HG03469 (cell line): ENCODE results near the gene FRMD4A.

Experiments
- ATAC-seq: cut with Tn5 transposase; IDR thresholded peaks from one replicate; pipeline ENCODE4 v1.9.1; 2021; ENCODE audit warnings: mild to moderate bottlenecking, moderate library complexity, moderate number of reproducible peaks; ENCODE audit not compliant: unreplicated experiment

Gene FRMD4A

DNA sequence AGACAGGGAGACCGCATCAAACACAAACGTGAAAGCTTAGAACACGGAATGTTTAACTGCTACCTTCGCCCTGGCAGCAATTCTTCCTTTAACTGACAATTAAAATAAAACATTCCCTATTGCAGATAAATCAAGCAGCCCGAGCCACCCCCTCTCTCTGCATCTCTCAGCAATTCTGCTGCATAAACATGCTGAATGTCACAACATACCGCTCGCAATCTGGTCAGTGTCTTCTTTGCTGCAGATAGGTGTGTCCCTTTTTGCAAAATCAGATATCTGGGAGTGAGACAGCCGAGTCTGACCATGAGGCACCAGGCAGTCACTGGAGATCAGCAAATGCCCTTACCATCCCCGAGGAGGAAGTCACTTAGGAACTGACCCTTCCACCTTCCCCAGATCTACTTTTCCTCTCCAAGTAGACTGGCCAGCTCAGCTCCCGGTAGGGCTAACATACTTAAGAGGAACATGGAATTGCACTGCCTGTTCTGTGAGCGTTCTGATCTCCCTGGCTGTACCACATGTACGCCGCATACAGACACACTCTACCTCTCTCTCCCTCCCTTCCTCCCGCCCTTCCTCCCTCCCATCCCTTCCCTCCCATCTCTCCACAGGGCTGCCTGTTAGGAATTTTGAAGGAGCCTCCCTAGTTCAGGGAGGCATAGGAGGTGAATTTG is at the start of gene FRMD4A:
Gene FRMD4A (minus strand): TSS at position 537 of the 674 bp plus-strand sequence.
- ATAC-seq, result no peak

DNA sequence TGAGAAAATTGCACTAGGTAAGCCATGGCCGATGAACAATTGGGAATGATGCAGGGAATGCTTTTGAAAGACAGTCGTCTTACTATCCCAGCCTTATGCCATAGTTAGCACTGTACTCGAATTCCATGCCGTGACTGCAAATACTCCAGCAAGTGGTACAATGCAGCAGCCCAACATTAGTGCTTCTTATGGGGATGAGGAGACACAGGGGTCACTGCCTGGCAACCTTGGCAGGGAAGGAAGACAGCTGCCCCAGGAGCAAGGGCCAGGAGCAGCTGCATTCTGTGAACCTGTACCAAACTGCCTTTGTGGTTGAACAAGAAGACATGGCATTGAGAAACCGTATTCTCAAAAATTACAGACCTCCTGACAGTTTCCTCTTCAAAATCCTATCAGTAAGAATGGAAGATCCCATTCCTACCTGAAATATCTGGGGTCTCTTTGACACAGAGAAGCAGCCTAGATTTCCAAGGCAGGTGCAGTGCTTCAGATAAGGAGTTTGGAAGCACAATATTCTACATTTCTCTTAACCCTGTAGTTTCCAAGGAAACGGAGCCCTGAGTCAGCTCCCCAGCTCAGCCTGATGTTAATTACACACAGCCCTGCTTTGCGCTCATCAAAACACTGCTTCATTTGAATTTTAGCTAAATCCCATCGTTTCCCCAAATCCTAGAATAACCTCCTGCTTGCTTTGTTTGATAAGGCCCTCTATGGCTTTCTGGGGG is 49.0 kb upstream of the FRMD4A start:
- ATAC-seq, result no peak

DNA sequence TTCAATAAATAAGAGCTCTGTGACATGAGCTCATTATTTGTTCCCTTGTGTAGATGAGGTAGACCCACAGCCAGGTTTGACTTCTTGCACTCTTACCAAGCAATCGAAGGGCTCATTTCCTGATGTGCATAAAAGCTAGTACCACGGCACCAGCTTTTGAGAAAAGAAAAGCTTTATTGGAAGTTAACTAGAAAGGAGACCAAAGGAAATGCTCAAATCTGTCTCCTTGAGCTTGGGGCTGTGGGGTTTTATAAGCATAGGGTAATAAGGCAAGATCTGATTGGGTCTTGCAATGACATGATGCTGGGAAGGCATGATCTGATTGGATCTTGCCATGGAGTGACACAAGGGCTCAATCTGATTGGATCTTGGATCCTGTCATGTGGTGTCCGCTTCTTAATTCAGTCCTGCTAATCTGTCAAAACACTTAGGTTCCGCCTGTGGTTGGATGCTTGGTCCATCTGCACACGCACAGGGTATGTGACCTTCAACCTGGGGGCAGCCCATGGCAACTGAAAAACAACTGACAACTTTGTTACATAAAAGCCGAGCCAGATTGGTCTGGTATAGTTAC is 47.8 kb upstream of the FRMD4A start:
- ATAC-seq, result no peak

DNA sequence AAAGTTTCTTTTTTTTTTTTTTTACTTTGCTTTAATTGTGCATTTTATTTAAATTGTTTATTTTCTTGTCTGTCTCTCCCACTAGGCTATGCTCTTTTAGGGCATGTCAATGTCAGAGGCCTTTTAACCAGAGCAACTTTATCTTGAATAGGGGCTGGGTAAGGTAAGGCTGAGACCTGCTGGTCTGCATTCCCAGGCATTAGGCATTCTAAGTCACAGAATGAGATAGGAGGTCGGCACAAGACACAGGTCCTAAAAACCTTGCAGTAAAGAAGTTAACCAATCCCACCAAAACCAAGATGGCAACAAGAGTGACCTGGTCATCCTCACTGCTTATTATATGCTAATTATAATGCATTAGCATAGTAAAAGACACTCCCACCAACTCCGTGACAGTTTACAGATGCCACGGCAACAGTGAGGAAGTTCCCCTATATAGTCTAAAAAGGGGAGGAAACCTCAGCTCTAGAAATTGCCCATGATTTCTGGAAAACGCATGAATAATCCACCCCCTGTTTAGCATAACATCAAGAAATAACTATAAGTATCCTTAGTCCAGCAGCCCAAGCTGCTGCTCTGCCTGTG is 47.0 kb upstream of the FRMD4A start:
- no peak for ATAC-seq

DNA sequence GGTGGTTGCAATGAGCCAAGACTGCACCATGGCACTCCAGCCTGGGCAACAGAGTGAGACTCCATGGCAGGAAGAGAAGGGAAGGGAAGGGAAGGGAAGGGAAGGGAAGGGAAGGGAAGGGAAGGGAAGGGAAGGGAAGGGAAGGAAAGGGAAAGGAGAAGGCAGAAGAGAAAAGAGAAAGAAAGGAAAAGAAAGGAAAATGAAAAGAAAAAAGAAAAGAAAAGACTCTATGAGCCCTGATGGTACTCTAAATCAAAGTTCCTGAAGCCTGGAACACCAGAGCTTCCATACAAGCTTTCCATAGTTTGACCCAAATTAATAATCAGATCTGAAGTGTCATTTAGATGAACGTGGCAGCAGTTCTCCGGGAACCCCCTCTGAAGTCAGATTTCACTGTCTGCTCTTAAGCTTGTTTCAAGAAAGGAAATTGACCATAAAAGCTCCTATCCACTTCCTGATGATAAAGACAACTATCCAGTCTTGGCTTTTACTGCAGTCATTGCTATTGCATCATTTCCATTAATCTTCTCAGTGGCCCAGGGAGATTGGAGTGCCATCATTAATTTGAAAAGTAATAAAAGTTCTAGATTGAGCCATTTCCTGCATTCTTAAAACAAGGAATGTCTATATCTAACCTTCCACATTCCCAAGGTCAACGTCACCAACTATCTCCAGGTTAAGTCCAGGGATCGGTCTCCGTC is 44.2 kb upstream of the FRMD4A start:
- no peak for ATAC-seq

DNA sequence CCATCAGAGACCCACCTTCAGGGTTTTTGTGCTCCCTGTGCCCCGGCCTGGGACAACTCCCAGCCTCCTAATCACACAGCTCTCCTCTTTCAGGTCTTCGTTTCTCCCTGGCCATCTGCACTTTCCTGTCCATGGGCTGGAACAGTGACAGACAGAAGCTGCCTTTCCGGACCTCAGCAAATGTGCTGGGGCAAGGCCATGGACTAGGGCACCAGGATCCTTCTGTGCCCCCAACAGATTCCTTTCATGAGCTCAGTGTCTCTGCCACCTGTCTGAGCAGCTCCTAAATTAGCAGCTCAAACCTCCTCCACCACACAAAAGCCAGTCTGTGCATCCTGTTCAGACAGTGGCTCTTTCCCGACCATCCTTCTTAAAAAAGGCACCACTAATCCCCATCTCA is 41.9 kb upstream of the FRMD4A start:
- ATAC-seq, result no peak

DNA sequence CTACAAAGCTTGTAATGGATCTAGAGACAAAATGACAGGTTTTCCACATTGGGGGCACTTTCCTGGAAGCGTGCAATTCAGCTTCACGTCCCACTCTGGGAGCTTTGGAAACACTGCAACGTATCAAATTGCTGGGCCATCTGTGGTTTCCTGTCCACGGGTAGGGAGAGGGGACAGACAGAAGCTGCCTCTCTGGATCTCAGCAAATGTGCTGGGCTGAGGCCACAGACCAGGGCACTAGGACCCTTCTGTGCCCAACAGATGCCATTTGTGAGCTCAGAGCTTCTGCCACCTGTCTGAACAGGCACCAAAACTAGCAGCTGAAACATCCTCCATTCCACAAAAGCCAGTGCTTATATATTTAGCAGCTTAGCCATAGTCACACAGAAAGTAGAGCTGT is 40.9 kb upstream of the FRMD4A start:
- ATAC-seq, result no peak

DNA sequence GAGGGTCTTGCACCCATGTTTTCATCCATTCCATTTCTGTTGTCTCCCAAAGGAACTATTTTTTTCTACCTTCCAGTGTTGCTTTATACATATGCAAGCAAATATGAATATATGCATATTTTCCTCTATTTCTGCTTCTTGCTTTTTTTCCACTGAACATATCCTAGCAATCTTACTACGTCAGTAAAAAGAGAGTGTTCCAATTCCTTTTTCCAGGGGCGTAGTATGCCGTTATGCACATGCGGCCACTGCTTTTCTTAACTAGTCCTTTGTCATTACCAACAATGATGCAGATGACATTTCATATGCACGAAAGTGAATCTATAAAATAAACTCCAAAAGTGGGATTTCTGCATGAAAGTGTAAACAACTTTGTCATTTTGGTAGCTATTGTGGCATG is 40.2 kb upstream of the FRMD4A start:
- ATAC-seq, result no peak

DNA sequence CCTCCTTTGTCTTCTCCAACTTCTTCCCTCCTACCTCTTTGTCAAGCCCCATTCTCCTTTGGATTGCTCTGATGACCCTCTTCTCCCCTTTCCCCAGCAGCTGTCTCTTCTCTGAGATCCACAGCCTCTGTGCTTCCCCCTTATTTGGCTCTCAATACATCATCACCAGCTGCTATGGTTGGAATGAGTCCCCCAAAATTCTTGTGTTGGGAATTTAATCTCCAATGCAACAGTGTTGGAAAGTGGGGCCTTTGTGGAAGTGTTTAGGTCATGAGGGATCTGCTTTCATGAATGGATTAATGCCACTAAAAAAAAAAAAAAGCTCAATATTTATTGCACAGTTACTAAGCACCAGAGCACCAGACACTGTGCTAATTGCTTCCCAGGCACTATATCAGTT is 39.2 kb upstream of the FRMD4A start:
- no peak for ATAC-seq

DNA sequence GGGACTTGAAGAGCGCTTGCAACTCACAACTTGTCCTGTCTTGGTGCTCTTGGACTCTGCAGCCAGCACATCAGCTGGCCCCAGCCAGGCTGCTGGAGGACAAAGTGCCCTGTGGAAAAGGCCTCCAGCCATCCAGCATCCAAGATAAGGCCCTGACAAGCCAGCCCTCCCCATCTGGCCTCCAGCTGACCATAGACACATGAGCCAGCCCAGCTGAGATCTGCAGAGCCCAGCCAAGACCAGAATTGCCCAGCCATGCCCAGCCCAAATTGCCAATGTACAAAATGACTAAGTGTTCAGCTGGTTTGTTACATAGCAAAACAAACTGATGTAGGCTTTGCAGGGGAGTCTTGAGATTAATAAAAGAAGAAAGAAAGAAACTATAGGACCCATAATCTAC is 36.0 kb upstream of the FRMD4A start:
- no peak for ATAC-seq

DNA sequence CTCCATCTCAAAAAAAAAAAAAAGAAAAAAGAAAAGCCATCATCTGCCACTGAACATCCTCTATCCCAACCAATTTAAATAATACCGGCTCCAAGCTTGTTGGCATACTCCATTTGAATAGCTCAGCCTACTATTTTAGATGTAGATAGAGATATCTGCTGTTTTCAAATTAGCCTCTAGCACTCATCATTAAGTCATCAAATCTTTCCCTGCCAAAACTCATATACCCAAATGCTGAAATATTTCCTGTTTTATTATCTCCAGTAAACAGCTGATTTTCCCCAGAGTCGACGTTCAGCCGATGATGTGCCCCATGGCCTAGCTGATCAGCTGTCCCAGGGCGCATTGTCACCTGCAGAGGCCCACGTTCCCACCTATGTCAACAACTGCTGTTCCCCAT is 34.5 kb upstream of the FRMD4A start:
- ATAC-seq, result no peak

DNA sequence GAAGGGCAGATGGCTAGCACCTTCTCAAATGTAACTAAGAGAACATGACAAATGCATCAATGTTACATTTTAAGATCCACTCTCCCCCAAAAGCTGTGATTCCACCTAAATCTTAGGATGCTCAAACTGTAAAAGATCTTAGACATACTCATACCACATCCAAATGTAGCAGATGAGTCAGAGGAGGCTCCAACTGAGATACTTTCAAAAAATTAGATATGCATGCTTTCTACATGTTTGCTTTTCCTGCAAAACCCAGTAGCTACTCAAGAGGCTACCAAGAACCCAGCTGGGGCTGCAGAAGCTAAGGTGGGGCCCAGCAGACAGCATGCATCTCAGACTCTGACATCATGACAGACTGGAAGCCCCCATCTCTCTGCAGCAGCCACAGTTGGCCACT is 31.4 kb upstream of the FRMD4A start:
- ATAC-seq, result no peak

DNA sequence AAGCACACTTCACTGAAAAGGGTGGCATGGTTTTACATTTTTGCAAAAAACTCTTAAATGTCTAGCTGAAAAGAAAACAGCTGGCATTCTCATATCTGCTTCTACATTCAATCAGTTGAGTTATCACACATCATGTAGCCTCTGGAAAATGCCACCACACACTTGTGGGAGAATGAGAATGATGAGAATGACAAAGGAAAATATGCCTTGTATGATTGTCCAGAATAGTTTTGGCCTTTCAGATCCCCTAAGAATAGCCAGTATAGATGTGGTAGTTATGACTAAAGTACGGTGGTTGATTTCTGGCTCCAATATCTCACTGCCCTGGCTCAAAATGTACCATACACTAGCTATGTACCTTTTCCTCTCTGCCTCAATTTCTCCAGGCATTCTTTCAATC is 30.2 kb upstream of the FRMD4A start:
- ATAC-seq, result no peak

DNA sequence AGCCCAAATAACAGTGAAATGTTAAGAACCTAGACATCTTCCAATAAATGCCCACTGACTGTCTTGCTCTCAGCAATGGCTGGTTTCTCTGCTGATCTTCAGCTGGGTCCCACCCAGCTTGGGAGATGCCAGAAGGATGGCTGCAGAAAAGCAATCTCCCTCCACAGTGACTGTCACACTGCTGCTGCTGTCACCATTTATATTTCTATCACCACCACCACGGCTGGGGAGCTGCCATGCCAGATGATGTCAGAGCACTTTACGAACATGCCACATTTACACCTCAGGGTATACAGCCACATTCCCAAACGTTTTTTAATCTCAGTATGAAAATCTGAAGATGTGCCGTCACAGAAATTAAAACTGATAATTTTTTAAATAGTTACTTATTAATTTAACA is 29.8 kb upstream of the FRMD4A start:
- no peak for ATAC-seq

DNA sequence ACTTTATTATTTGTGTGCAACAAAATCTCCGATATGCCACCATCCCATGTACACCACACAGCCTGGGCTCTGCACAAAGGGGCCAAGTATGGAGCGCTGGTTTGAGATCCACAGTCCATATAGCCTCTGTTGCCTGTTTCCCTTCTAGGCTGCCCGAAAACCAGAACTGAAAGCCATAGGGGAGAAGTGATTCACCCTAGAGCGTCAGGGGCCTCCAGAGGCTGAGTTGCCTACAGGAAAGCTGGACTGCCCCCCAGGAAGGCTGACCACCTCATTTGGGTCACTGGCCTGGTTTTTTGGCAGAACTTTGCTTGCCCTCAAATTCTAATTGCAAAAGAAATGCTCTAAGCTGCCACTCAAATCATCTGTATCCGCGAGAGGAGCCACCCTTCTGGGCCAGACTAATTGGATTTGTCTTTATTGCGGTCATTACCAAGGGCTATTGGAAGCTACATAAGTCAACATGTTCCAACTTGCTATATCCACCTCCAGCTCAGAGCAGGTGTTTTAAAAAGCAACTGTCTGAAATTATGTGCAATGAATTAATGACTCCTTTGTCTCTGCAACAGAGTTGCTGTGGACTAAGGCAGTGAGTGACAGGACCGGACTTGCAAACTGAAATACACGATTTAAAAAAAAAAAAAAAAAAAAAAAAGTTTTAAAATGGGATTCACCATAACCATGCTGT is 28.3 kb upstream of the FRMD4A start:
- ATAC-seq, result no peak

DNA sequence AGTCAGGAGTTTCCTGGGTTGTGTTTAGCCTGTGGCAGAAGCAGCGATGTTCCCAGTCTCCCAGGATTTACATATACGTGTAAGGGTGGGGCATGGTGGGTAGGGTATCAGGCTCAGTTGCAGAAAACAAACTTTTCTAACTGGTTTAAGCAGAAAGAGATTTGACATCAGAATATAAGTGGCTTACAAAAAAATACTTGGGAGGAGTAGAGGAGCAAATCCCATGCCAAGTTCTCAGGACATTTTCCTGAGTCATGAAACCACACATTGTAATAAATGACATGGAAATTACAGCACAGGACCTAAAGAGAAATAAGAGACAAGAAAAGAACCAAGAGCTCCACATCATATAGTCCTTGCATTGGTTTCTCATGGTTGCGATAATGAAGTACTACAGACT is 26.2 kb upstream of the FRMD4A start:
- no peak for ATAC-seq

DNA sequence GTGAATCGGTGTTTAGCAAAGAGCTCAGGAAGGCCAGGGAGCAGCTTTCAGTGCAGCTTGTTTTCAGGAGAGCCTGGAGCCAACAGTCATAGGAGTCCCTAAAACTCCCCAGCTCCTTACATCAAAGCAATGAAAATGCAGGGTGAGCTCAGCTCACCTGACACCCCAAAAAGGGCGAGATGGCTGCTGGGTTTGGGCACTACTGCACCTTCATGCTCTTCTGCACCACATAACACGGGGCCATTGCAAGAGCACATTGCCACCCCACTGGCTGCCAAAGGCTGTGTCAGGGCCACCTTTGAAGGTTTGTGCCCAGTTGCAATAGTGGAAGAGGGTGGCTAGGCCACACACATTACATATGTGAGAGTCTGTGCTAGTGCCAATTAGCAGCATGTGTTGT is 25.0 kb upstream of the FRMD4A start:
- ATAC-seq, result no peak

DNA sequence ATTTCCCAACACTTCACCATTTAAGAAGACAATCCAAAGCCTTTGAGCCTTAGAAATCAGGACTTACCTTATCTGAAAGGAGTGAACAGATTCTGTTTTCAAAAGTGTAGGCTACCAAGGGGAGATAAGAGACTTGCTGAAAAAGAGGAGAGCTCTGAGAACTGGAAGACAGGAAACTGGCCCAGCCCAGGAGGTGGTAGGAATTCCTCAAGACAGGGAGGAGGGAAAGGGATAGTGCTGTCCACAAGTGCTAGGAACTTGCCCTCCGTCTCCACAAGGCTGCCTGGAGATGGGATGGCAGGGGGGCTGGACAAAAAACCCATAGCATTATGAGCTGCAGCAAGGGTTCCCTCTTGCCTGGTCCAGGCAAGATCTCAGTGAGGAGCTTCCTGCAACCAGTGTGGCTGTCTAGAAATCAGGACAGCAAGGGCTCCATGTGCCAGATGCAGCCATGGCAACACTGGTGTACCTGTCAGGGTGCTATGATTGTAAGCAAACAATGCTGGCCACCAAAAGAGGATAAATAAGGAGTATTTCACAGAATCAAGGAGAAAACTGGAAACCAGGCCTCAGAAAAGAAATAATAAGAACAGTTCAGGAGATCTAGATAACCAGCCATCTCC is 22.7 kb upstream of the FRMD4A start:
- ATAC-seq, result no peak

DNA sequence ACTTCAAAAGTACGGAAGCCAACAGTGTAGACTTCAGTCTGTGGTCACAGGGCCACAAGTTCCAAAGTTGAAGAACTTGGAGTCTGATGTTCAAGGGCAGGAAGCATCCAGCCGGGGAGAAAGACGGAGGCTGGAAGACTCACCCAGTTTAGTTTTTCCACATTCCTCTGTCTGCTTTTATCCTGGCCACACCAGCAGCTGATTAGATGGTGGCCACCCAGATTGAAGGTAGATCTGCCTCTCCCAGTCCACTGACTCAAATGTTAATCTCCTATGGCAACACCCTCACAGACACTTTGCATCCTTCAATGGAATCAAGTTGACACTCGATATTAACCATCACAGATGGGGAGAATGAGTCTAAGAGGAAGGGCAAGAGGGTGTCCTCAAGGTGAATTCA is 19.3 kb upstream of the FRMD4A start:
- ATAC-seq, result no peak

DNA sequence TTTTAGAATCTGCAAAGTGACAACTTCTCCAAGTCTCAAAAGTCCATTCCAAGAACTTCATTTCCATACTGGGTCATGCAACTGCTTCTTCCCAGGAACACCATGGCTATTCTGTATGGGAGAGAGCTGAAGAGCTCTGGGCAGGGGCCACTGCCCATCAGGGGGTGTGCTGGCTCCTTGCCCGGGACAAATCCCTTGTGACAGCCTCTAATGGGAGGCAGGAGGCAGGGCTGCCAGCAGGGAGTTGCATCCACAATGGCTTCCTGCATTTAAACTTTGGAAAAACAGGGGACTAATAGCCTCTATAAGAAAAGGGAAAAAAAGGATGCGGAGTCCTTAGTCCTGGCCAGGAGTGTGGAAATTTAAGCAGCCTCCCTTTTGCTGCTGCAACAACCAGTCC is 18.4 kb upstream of the FRMD4A start:
- ATAC-seq, result no peak
